Activated CD4-positive, alpha-beta T cell treated with anti-CD3 and anti-CD28 coated beads, Interleukin-2, amount 50 U/mL, for 1 hour (primary cell): ENCODE results near the gene PCA3.
"Not testable (repeated sequence)": the region's sequence is repeated elsewhere in the genome, so short reads cannot be mapped to it uniquely, and the experiment has no call there.

Experiments
- DNase-seq: peaks from one replicate; pipeline ENCODE4 v3.0.0-alpha.2; 2020

Gene PCA3

DNA sequence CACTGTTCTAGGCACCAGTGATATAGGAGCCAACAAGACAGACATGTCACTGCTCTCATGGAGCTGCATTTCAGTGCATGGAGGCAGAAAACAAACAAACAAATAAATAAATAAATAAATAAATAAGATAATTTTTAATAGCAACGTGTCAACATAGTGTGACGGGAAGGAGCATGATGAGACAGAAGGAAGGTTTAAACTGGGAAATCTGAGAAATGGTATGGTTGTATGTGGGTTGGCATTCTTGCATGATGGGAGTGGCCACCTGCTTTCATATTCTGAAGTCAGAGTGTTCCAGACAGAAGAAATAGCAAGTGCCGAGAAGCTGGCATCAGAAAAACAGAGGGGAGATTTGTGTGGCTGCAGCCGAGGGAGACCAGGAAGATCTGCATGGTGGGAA lies at the start of gene PCA3:
TSS of gene PCA3 (plus strand) at position 301 of the 400 bp plus-strand sequence.
- no peak for DNase-seq

GRCh38 chr9:76716085-76716672 lies 48.1 kb upstream of the PCA3 start:
- DNase-seq: no peak

- no peak for DNase-seq
These were observed 47.1 kb upstream of the PCA3 start for GRCh38 chr9:76717176-76717575.

DNA sequence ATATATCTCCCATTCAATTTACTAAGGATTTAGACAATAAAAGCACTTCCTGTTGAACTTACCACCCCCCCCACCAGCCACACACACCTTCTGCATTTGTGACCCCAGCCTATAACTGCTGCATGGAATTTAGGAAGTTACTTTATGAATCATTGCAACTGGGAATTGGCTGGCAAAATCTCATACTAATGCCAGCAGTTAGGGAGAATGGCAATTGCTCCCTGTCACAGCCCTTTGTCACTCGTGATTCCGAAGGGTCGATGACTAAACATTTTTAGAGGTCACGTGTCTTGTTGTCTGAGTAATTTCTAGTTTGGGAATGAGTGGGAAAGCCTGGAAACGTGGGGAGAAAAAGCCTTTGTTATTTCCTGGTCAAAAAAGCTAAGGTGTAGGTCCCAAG lies 46.6 kb upstream of the PCA3 start:
- no peak for DNase-seq

GRCh38 chr9:76718166-76718565 lies 46.1 kb upstream of the PCA3 start:
- no peak for DNase-seq

GRCh38 chr9:76720245-76720644 lies 44.0 kb upstream of the PCA3 start:
- DNase-seq: no peak

DNA sequence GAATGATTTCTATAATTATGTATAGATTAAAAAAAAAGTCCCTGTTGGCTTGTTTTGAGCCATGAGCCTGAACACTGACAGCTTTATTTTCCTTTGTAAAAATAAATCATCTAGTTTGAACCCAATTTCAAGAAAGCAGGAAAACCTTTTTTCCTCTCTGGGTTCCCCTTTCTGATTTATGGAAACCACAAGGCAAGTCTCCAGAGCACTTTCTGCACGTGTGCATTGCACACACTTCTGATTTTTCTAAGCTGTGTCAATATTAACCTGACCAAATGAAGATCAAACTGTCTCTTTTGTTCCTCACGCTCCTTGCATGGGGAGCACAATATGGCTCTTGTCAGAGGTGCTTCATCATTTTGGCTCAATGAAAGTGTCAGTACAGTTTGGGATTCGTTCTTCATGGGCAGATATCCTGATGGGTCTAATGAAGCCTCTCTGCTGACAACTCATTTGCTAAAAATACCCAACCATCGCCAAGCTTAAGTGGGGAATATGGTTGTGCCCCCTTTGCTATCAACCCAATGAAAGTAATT lies 39.2 kb upstream of the PCA3 start:
- no peak for DNase-seq

- DNase-seq: no peak
These were observed 38.4 kb upstream of the PCA3 start for GRCh38 chr9:76725885-76726284.

GRCh38 chr9:76729116-76729515 lies 35.1 kb upstream of the PCA3 start:
- no peak for DNase-seq

GRCh38 chr9:76729980-76730737 lies 34.1 kb upstream of the PCA3 start:
- DNase-seq: no peak

- no peak for DNase-seq
These were observed 33.4 kb upstream of the PCA3 start for GRCh38 chr9:76730801-76731200.

DNA sequence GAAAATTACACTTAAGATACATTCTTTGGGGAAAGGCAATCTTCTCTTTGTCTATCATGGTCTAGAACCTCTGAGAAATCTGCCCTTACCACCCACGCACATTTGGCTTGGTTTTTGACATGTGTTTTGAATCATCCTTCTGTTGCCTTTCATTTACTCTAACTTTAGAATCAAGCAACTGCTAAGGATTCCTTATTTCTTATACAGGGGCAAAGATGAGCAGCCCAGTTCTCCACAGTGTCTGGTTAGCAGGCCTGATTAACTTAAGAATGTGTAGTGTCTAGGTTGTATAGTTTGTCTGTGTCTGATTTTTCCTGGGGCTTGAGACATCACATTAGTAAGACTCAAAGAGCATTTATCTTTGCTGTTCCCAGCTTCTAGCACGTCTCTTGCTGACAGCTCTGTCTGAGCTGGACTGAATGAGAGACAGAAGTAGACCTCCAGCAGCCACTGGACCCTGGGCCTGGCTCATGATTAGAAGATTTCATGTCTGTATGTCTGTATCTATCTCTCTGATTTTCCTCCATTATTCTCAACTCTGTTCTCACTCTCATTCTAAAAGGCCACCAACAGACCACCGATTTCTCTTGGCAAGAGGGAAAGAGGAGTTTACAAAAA lies 31.8 kb upstream of the PCA3 start:
- no peak for DNase-seq

GRCh38 chr9:76733096-76733495 lies 31.1 kb upstream of the PCA3 start:
- no peak for DNase-seq

DNA sequence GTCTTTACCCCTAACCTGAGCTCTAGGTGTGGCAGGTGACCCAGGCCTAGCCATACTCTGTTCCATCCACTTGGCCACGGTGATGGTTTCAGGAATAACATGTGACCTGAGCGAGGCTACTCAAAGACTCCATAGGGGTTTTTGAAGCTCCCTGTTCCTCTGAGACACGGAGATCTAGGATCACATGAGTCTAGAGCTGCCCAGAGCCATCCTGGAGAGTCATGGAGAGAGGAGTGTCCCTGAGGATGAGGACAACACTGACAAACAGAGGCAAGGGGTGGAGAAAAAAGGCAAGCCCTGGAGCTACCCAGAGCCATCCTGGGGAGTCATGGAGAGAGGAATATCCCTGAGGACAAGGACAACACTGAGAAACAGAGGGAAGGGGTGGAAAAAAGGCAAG lies 29.5 kb upstream of the PCA3 start:
- no peak for DNase-seq

- DNase-seq: no peak
These were observed 26.9 kb upstream of the PCA3 start for GRCh38 chr9:76737154-76737902.

DNA sequence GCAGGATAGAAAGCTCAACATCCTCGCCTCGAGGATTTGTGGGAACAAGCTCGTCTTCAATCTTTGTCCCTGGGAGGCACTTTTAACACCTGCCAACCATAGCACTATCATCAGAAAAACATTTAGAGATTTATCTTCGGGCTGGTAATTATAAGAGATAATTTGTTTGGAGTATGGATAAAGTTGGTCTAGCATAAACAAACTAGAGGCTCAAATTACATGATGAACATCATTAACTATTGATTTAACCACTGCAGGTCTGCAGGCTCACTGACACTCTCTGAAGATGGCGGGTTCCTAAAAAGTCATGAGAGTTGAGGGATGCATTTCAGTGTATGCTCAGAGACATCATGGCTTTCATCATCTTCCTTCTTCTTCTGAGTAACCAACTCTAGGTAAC lies 25.8 kb upstream of the PCA3 start:
- no peak for DNase-seq

- no peak for DNase-seq
These were observed 22.7 kb upstream of the PCA3 start for GRCh38 chr9:76741524-76741923.

GRCh38 chr9:76742890-76743289 lies 21.3 kb upstream of the PCA3 start:
- DNase-seq: not testable (repeated sequence)

- DNase-seq: no peak
These were observed 20.3 kb upstream of the PCA3 start for GRCh38 chr9:76743931-76744330.

- DNase-seq: no peak
These were observed 19.9 kb upstream of the PCA3 start for GRCh38 chr9:76744336-76744735.

- no peak for DNase-seq
These were observed 13.2 kb upstream of the PCA3 start for GRCh38 chr9:76751001-76751400.

- DNase-seq: no peak
These were observed 8.0 kb upstream of the PCA3 start for GRCh38 chr9:76756268-76756640.

DNA sequence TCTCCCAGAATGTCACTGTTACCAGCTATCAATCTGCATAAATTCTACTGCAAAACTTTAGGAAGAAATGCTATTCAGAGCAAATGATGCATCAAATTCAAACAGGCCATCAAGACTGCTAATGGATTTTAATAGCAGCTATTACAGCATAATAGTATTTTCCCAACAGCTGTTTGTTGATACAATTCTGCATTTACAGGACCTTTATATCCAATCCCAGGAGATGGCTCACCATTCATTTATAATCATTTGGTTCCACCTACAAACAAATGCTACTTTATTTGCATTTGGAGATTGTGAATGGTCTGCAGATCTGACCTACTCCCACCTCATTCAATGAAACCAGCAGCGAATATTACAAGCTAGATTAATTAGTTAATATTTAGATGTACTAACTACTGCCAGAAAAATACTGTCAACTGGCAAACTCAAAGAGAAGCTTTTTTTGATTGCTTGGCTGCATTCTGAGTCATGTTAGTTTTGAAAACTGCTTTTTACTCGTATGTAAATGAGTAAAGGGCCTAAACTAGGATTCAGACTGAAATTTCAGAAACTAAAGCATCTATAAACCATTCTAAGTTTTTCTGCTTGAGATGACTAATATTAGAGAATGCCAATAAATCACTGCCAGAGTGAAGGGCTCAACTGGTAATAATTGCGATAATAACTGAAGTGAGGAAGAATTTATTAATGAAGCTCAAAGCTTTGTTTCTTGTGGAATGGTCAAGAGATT lies 7.1 kb upstream of the PCA3 start:
- no peak for DNase-seq
